Left ventricle myocardium inferior (tissue), 1 donor: ENCODE measurements around the gene SMAD7. TPM values are rescaled to one million over a fixed set of nuclear protein-coding genes. Genes with fewer than 3 reads are reported as not detected.
A peak's percentile ranks its signal among the peaks of the same experiment; 100 is the strongest.

Experiments
- DNase-seq: peaks from one replicate; pipeline ENCODE4 v3.0.0-alpha.2; 2020
- H3K27ac ChIP-seq: fragments of 200-600 bp; replicated peaks from 2 replicates; pipeline ENCODE4 v1.8.0; 2021
- H3K27me3 ChIP-seq: fragments of 200-600 bp; 2 replicates; pipeline ENCODE4 v1.8.0; 2021; ENCODE audit warnings: low read depth
- H3K36me3 ChIP-seq: fragments of 200-600 bp; 2 replicates; pipeline ENCODE4 v1.8.0; 2021
- H3K4me1 ChIP-seq: fragments of 200-600 bp; 2 replicates; pipeline ENCODE4 v1.8.0; 2021
- H3K4me3 ChIP-seq: fragments of 200-600 bp; 2 replicates; pipeline ENCODE4 v1.8.0; 2021; ENCODE audit warnings: mild to moderate bottlenecking, moderate library complexity
- H3K9me3 ChIP-seq: fragments of 200-600 bp; replicated peaks from 2 replicates; pipeline ENCODE4 v1.8.0; 2021
- intact Hi-C: fragments of 100-400 bp; cut with micrococcal nuclease; formaldehyde crosslinking; loops from one replicate; pipeline ENCODE4 v1.11.0; 2022
- total RNA-seq: library from RNA; stranded (reverse); fragmentation: NEBNext Ultra II Directional; extraction: Animal tissue kit (Norgen Biotek cat#: 25700); gene quantifications from one replicate; pipeline ENCODE4 v1.2.1, GENCODE V29; 2021
- TF ChIP-seq, protein P1 (sequence below): fragments of 200-600 bp; IDR thresholded peaks from 2 replicates; pipeline ENCODE4 v1.8.0; 2021; ENCODE audit warnings: antibody characterized with exemption, mild to moderate bottlenecking, borderline replicate concordance
- donor health status: DM: no; HTN: yes; CAD: no; lungs with severe emphysema.

Gene SMAD7
- total RNA-seq, 1 donor from 2014 or later: 19.3 TPM

DNA sequence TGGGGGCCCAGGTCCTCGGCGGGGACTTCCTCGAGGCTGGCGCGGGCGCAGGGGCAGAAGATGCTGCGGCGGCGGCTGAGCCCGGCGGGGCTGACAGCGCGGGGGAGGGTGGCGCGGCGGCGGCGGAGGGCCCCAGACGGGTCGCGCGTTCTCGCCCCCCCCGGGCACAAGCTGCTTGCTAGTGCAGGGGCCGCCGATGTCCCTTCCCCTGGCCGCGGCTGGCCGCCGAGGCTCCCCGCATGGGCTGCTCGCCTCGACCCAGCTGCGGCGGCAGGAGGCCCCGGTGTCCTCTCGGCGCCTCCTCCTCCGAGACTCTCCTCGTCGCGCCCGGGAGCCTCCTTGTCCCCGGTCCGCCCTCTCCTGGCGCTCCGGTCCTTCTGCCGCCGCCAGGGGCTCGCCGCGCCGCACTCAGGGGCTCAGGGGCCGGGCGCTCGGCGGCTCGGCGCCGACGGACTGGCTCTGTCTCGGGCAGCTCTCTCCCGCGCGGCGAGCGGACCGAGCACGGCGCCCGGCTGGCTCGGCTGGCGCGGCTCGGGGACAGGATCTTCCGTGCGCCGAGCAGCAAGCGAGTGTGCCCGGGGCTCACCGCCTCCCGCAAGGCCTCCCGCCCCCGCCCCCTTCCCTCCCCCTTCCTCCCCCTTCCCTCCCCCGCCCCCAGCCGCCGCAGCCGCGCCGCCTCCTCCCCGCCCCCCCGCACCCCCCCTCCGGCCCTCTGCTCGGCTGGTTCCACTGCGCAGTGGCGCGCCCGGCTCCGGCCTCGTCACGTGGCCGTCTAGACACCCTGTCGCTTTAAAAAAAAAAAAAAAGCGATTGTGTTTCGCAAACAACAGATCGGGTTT lies 902 bp upstream of the SMAD7 start:
- intact Hi-C loops: no loop called here
- Histone ChIP-seq H3K9me3 (no peaks in the 10 kb centered on the region), H3K27ac (peak overlapping the region; percentile 100), H3K27me3 (no peaks in the 10 kb centered on the region), H3K4me1 (peaks cover 84% of the 10 kb centered on the region), H3K4me3 (peak overlapping the region; percentile 94), H3K36me3 (no peaks in the 10 kb centered on the region)
- TF ChIP-seq, protein P1, sequence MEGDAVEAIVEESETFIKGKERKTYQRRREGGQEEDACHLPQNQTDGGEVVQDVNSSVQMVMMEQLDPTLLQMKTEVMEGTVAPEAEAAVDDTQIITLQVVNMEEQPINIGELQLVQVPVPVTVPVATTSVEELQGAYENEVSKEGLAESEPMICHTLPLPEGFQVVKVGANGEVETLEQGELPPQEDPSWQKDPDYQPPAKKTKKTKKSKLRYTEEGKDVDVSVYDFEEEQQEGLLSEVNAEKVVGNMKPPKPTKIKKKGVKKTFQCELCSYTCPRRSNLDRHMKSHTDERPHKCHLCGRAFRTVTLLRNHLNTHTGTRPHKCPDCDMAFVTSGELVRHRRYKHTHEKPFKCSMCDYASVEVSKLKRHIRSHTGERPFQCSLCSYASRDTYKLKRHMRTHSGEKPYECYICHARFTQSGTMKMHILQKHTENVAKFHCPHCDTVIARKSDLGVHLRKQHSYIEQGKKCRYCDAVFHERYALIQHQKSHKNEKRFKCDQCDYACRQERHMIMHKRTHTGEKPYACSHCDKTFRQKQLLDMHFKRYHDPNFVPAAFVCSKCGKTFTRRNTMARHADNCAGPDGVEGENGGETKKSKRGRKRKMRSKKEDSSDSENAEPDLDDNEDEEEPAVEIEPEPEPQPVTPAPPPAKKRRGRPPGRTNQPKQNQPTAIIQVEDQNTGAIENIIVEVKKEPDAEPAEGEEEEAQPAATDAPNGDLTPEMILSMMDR: peak; percentile 43
- peak; percentile 88 for DNase-seq

DNA sequence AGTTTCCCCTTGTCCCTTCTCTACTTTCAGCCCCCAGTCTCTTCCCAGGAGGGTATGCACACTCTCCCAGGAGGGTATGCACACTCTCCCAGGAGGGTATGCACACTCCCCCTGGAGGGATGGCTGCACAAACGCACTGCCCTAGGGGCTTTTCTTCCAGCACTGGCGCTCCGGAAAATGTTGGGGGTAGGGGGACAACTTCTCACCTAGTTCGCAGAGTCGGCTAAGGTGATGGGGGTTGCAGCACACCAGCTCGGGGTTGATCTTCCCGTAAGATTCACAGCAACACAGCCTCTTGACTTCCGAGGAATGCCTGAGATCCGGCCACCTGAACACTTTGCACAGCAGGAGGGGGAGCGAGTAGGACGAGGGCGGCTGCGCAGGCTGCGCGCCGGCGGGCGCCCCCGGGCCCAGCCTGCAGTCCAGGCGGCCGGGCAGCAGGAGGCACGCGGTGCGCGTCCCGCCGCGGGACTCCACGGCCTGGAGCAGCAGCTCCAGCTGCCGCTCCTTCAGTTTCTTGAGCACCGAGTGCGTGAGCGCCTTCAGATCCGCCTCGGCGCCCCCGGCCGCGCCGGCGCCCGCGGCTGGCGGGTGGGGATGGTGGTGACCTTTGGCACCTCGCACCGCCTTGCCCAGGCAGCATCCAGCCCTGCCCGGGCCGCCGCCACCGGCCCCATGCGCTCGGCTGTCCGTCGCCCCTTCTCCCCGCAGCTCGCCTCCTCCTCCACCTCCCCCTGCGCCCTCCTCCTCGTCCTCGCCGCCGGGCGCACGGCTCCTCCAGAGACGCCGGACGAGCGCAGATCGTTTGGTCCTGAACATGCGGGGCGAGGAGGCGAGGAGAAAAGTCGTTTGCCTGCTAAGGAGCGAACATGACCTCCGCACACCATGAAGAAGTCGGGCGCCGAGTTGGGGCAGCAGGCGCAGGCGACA lies 894 bp downstream of the SMAD7 start:
- no peaks in the 10 kb centered on the region for H3K27me3 ChIP-seq
- H3K36me3 ChIP-seq: no peaks in the 10 kb centered on the region
- DNase-seq: no peak
- no peaks in the 10 kb centered on the region for H3K9me3 ChIP-seq
- TF ChIP-seq, protein P1: peak; percentile 49
- peaks cover 84% of the 10 kb centered on the region for H3K4me1 ChIP-seq
- peak overlapping the region; percentile 94 for H3K4me3 ChIP-seq
- peak overlapping the region; percentile 100 for H3K27ac ChIP-seq
- intact Hi-C loops: loop anchor here (10.0 kb wide), 1 partner anchor 165 kb away; no protein-coding TSS in a partner anchor

GRCh38 chr18:48949050-48949605 lies 1.6 kb downstream of the SMAD7 start:
- Histone ChIP-seq H3K9me3 (no peaks in the 10 kb centered on the region), H3K4me3 (peak overlapping the region; percentile 94), H3K27ac (peak overlapping the region; percentile 100), H3K27me3 (no peaks in the 10 kb centered on the region), H3K4me1 (peaks cover 87% of the 10 kb centered on the region), H3K36me3 (peaks cover 4% of the 10 kb centered on the region)
- TF ChIP-seq, protein P1: no peak
- DNase-seq: no peak
- intact Hi-C loops: loop anchor here (10.0 kb wide), 1 partner anchor 164 kb away; no protein-coding TSS in a partner anchor

GRCh38 chr18:48948112-48949049 lies 2.4 kb downstream of the SMAD7 start:
- Histone ChIP-seq H3K4me3 (peak overlapping the region; percentile 94), H3K9me3 (no peaks in the 10 kb centered on the region), H3K27me3 (no peaks in the 10 kb centered on the region), H3K36me3 (peaks cover 4% of the 10 kb centered on the region), H3K4me1 (peaks cover 92% of the 10 kb centered on the region), H3K27ac (peak overlapping the region; percentile 100)
- intact Hi-C loops: loop anchor here (10.0 kb wide), 1 partner anchor 164 kb away; no protein-coding TSS in a partner anchor
- TF ChIP-seq, protein P1: peak; percentile 16
- DNase-seq: no peak
